AG04449 (cell line): ENCODE results near the gene ANKS1A.
"Not testable (repeated sequence)": the region's sequence is repeated elsewhere in the genome, so short reads cannot be mapped to it uniquely, and the experiment has no call there.

Source experiments
- CTCF ChIA-PET: fragments of 350-600 bp; formaldehyde crosslinking; extraction: SDS; loops from one replicate; lab custom pipeline; 2021; ENCODE audit warnings: antibody characterized with exemption; lab: Yijun Ruan, JAX
- POLR2A ChIA-PET: fragments of 400-600, 350-600 bp; formaldehyde crosslinking; extraction: SDS; loops from one replicate; lab custom pipeline; 2020; ENCODE audit warnings: antibody characterized with exemption, inconsistent platforms; lab: Yijun Ruan, JAX
- DNase-seq: peaks from one replicate; pipeline ENCODE4 v3.0.0-alpha.2; 2010; ENCODE audit warnings: low read depth, low spot score
- H3K4me3 ChIP-seq: 2 replicates; pipeline ENCODE4 v1.5.1; 2011; ENCODE audit warnings: low read depth, mild to moderate bottlenecking, control low read depth, low read length
- CTCF ChIP-seq: IDR thresholded peaks from one replicate; pipeline ENCODE4 v1.5.1; 2011; ENCODE audit warnings: mild to moderate bottlenecking, moderate library complexity, low read length, control low read depth, inconsistent platforms; ENCODE audit not compliant: insufficient read depth; ENCODE audit errors: missing control alignments

The ANKS1A gene

GRCh38 chr6:34987506-34987905 is 98.5 kb downstream of the ANKS1A start:
- CTCF ChIA-PET = interaction anchor here (0.6 to 12.4 kb wide), 57 partner anchors 9 to 824 kb away, joined by 3 to 309 read pairs (median 6); partner anchors contain the start of genes SCUBE3 and TCP11
- POLR2A ChIA-PET = no interaction called here
- no peak overlapping the region for H3K4me3 ChIP-seq

GRCh38 chr6:34990971-34991560 is 102.0 kb downstream of the ANKS1A start:
- ChIA-PET CTCF (interaction anchor here (0.9 to 12.4 kb wide), 5 partner anchors 9 to 249 kb away, joined by 3 to 153 read pairs (median 9); no protein-coding TSS in a partner anchor), POLR2A (interaction anchor here (0.8 to 0.9 kb wide), 2 partner anchors 10 to 86 kb away, joined by 3 read pairs; no protein-coding TSS in a partner anchor)
- TF ChIP-seq CTCF = no peak
- DNase-seq = no peak
- no peak overlapping the region for H3K4me3 ChIP-seq

More at GRCh38 chr6:34987506-34987905, 98.5 kb downstream of the ANKS1A start:
- DNase-seq = no peak
- no peak for TF ChIP-seq CTCF

GRCh38 chr6:34992376-34992775 is 103.3 kb downstream of the ANKS1A start:
- TF ChIP-seq CTCF = no peak
- H3K4me3 ChIP-seq = no peak overlapping the region
- DNase-seq = no peak
- ChIA-PET POLR2A (no interaction called here), CTCF (interaction anchor here (0.7 to 12.4 kb wide), 8 partner anchors 10 to 248 kb away, joined by 3 to 153 read pairs (median 4); partner anchors contain the start of gene ANKS1A)

- POLR2A ChIA-PET = interaction anchor here (0.9 kb wide), 1 partner anchor 20 kb away, joined by 3 read pairs; no protein-coding TSS in a partner anchor
- CTCF ChIA-PET = interaction anchor here (0.8 to 12.4 kb wide), 7 partner anchors 11 to 247 kb away, joined by 3 to 153 read pairs (median 5); no protein-coding TSS in a partner anchor
- no peak overlapping the region for H3K4me3 ChIP-seq
- DNase-seq = no peak
- no peak for TF ChIP-seq CTCF
These were observed 104.2 kb downstream of the ANKS1A start for GRCh38 chr6:34993213-34993612.

- no peak for TF ChIP-seq CTCF
- CTCF ChIA-PET = interaction anchor here (1.0 kb wide), 2 partner anchors 9 to 145 kb away, joined by 3 to 4 read pairs; no protein-coding TSS in a partner anchor
- DNase-seq = no peak
- POLR2A ChIA-PET = no interaction called here
- no peak overlapping the region for H3K4me3 ChIP-seq
These were observed 105.6 kb downstream of the ANKS1A start for GRCh38 chr6:34994693-34995092.

- POLR2A ChIA-PET, H3K4me3 ChIP-seq, DNase-seq: not testable (repeated sequence)
- CTCF ChIA-PET = interaction anchor here (1.2 to 1.4 kb wide), 3 partner anchors 11 to 16 kb away, joined by 3 to 11 read pairs (median 4); no protein-coding TSS in a partner anchor
These were observed 109.4 kb downstream of the ANKS1A start for GRCh38 chr6:34998417-34998816.

GRCh38 chr6:34999153-34999552 is 110.1 kb downstream of the ANKS1A start:
- POLR2A ChIA-PET, CTCF ChIA-PET, DNase-seq, H3K4me3 ChIP-seq: not testable (repeated sequence)

- CTCF ChIA-PET, POLR2A ChIA-PET, H3K4me3 ChIP-seq, DNase-seq: not testable (repeated sequence)
These were observed 110.9 kb downstream of the ANKS1A start for GRCh38 chr6:34999962-35000361.

GRCh38 chr6:35001349-35001748 is 112.3 kb downstream of the ANKS1A start:
- POLR2A ChIA-PET = interaction anchor here (1.0 kb wide), 1 partner anchor 10 kb away, joined by 3 read pairs; no protein-coding TSS in a partner anchor
- CTCF ChIA-PET = interaction anchor here (0.9 to 2.1 kb wide), 6 partner anchors 10 to 239 kb away, joined by 3 to 8 read pairs (median 5); no protein-coding TSS in a partner anchor
- not testable (repeated sequence) for H3K4me3 ChIP-seq, DNase-seq

GRCh38 chr6:35003886-35004530 is 115.0 kb downstream of the ANKS1A start:
- H3K4me3 ChIP-seq, POLR2A ChIA-PET, DNase-seq: not testable (repeated sequence)
- CTCF ChIA-PET = interaction anchor here (0.9 to 1.2 kb wide), 3 partner anchors 16 to 24 kb away, joined by 3 read pairs; no protein-coding TSS in a partner anchor
